Panc1 (cell line): Measurements from ENCODE around the gene UMAD1.
"Not testable (repeated sequence)": the region's sequence is repeated elsewhere in the genome, so short reads cannot be mapped to it uniquely, and the experiment has no call there.

Source experiments
- CTCF ChIP-seq: fragments of 450-650 bp; IDR thresholded peaks from 2 replicates; pipeline ENCODE4 v1.5.1; 2017; ENCODE audit warnings: mild to moderate bottlenecking
- SIN3A ChIP-seq: IDR thresholded peaks from 2 replicates; pipeline ENCODE4 v1.6.1; 2012; ENCODE audit warnings: low read depth, mild to moderate bottlenecking, low read length, moderate library complexity, borderline replicate concordance; ENCODE audit not compliant: insufficient read depth

- TF ChIP-seq SIN3A, CTCF: not testable (repeated sequence)
Measured at GRCh38 chr7:7818179-7818578, 177.6 kb downstream of the UMAD1 start.
